CD4-positive, alpha-beta T cell (primary cell): ENCODE data around the gene CDCA8. TPM values are rescaled to one million over a fixed set of nuclear protein-coding genes. Genes with fewer than 3 reads are reported as not detected.

ENCODE experiments used
- ATAC-seq: fragments of 200-7000 bp; cut with Tn5 transposase; one replicate; pipeline ENCODE4 v1.10.0; 2022; ENCODE audit warnings: mild to moderate bottlenecking; ENCODE audit not compliant: poor library complexity
- CTCF ChIA-PET: fragments of 350-600 bp; sonication (Branson Sonifier 250); formaldehyde crosslinking; loops from one replicate; lab custom pipeline; 2021; ENCODE audit warnings: antibody characterized with exemption, inconsistent platforms; lab: Charles Lee
- POLR2A ChIA-PET: fragments of 350-600 bp; sonication (Branson Sonifier 250); formaldehyde crosslinking; loops from one replicate; lab custom pipeline; 2021; ENCODE audit warnings: antibody characterized with exemption, inconsistent platforms; lab: Charles Lee
- DNase-seq, 14 experiments: peaks; one replicate each; pipeline ENCODE4 v3.0.0-alpha.2; 2013 to 2020; ENCODE audit warnings: mixed read lengths in 2 of 14
- H3K27ac ChIP-seq, 2 donors: one replicate each; pipeline versions ENCODE4 v1.5.1 to v1.7.0; 2013; ENCODE audit warnings: low read length in 2 of 2, low read depth in 1 of 2, mild to moderate bottlenecking in 1 of 2
- H3K27me3 ChIP-seq, 2 experiments: 1 replicate in 1 of 2; 2 replicates in 1 of 2; pipeline versions ENCODE4 v1.6.1 to v1.7.0; 2013; ENCODE audit warnings: low read length in 2 of 2, control low read depth in 1 of 2, mild to moderate bottlenecking in 1 of 2, moderate library complexity in 1 of 2; ENCODE audit not compliant: insufficient read depth in 2 of 2, control insufficient read depth in 1 of 2
- H3K36me3 ChIP-seq: one replicate; pipeline ENCODE4 v1.6.1; 2013; ENCODE audit warnings: low read length, control low read depth; ENCODE audit not compliant: insufficient read depth
- H3K4me1 ChIP-seq: one replicate; pipeline ENCODE4 v1.6.1; 2013; ENCODE audit warnings: low read length, control low read depth; ENCODE audit not compliant: insufficient read depth
- H3K4me3 ChIP-seq: one replicate; pipeline ENCODE4 v1.5.1; 2013; ENCODE audit warnings: mild to moderate bottlenecking, low read length, moderate library complexity
- H3K9me3 ChIP-seq, 2 experiments: 1 replicate in 1 of 2; 2 replicates in 1 of 2; pipeline versions ENCODE4 v1.6.1 to v1.7.0; 2013; ENCODE audit warnings: low read length in 2 of 2, mild to moderate bottlenecking in 2 of 2, control low read depth in 1 of 2, moderate library complexity in 1 of 2; ENCODE audit not compliant: control insufficient read depth in 1 of 2, insufficient read depth in 1 of 2
- H3K27ac Mint-ChIP-seq: one replicate; pipeline ENCODE4 v1.8.0; 2020; ENCODE audit warnings: mixed read lengths
- H3K27me3 Mint-ChIP-seq: one replicate; pipeline ENCODE4 v1.8.0; 2021; ENCODE audit warnings: mixed read lengths
- H3K36me3 Mint-ChIP-seq: one replicate; pipeline ENCODE4 v1.8.0; 2021; ENCODE audit warnings: low read depth, mixed read lengths
- H3K4me1 Mint-ChIP-seq: one replicate; pipeline ENCODE4 v1.8.0; 2021; ENCODE audit warnings: low read depth, mixed read lengths
- H3K4me3 Mint-ChIP-seq: one replicate; pipeline ENCODE4 v1.8.0; 2020; ENCODE audit warnings: mild to moderate bottlenecking, mixed read lengths
- H3K9me3 Mint-ChIP-seq: one replicate; pipeline ENCODE4 v1.8.0; 2020; ENCODE audit warnings: mixed read lengths
- CTCF ChIP-seq: fragments of 200-600 bp; IDR thresholded peaks from one replicate; pipeline ENCODE4 v1.8.0; 2022; ENCODE audit warnings: antibody characterized with exemption, mild to moderate bottlenecking
- intact Hi-C, 2 experiments: fragments of 100-400 bp; cut with DNase I in 1 of 2; cut with micrococcal nuclease in 1 of 2; formaldehyde crosslinking; loops; one replicate each; pipeline versions ENCODE4 v1.15.1 to v1.9.0; 2023 to 2025; cut with DNase I, micrococcal nuclease
- total RNA-seq, 174 experiments: library from RNA in 2 of 174; stranded (reverse) in 2 of 174; gene quantifications; one replicate each; pipeline ENCODE4 v1.2.3 and lab custom pipeline; 2021 to 2026

The CDCA8 gene
- total RNA-seq, 2 experiments from 2014 or later = 0.25 to 0.36 TPM

GRCh38 chr1:37673920-37674319, 18.4 kb upstream of the CDCA8 start:
- Histone ChIP-seq H3K4me1 (peaks cover 32% of the 10 kb centered on the region), H3K4me3 (peak overlapping the region; percentile 32), H3K36me3 (no peaks in the 10 kb centered on the region), H3K27ac (no peak overlapping the region), H3K27me3 (peaks cover 6% of the 10 kb centered on the region in 2 experiments), H3K9me3 (no peaks in the 10 kb centered on the region)
- Mint-ChIP-seq H3K27me3 (peaks cover 9% of the 10 kb centered on the region), H3K4me3 (peak overlapping the region; percentile 27), H3K4me1 (peaks cover 23% of the 10 kb centered on the region), H3K9me3 (no peaks in the 10 kb centered on the region), H3K27ac (peak overlapping the region; percentile 12), H3K36me3 (no peaks in the 10 kb centered on the region)
- TF ChIP-seq CTCF = no peak
- CTCF ChIA-PET = interaction anchor here (1.0 to 1.2 kb wide), 2 partner anchors 9 to 71 kb away, joined by 3 to 6 read pairs; no protein-coding TSS in a partner anchor
- peak; percentile 96 for ATAC-seq
- intact Hi-C loops = no loop called here
- POLR2A ChIA-PET = interaction anchor here (0.7 to 1.1 kb wide), 2 partner anchors 16 to 78 kb away, joined by 3 to 4 read pairs; partner anchors contain the start of gene GNL2
- peak in 13 of 14 experiments; percentile 32 to 89 (median 58) for DNase-seq

- H3K4me1 Mint-ChIP-seq = peaks cover 23% of the 10 kb centered on the region
- ChIA-PET POLR2A (no interaction called here), CTCF (no interaction called here)
- H3K27me3 Mint-ChIP-seq = peaks cover 4% of the 10 kb centered on the region
- no peaks in the 10 kb centered on the region for H3K9me3 Mint-ChIP-seq
- TF ChIP-seq CTCF = no peak
- no peaks in the 10 kb centered on the region for H3K36me3 Mint-ChIP-seq
- Histone ChIP-seq H3K36me3 (peaks cover 4% of the 10 kb centered on the region), H3K27ac (no peak overlapping the region), H3K9me3 (no peaks in the 10 kb centered on the region), H3K27me3 (no peaks in the 10 kb centered on the region), H3K4me1 (peaks cover 32% of the 10 kb centered on the region), H3K4me3 (no peak overlapping the region)
- DNase-seq (no peak), ATAC-seq (no peak)
- no peak overlapping the region for H3K27ac Mint-ChIP-seq
- no peak overlapping the region for H3K4me3 Mint-ChIP-seq
- intact Hi-C loops = no loop called here
These were observed 15.8 kb upstream of the CDCA8 start for GRCh38 chr1:37676281-37677142.

DNA sequence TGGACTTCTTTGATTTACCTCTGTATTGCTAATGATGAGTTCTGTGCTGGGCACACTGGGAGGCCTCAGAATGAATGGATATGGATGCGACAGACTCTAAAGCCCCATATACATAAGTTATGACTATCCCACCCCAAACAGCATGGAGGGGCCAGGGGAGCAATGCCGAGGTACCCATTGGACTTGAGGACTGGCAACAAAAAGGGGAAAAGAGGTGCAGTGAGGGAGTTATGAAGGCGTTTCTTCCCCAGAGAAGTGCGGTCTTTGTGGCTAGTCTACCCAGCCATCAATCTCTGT, 15.2 kb upstream of the CDCA8 start:
- Histone ChIP-seq H3K9me3 (no peaks in the 10 kb centered on the region), H3K27ac (no peak overlapping the region), H3K36me3 (peaks cover 4% of the 10 kb centered on the region), H3K4me3 (no peak overlapping the region), H3K27me3 (no peaks in the 10 kb centered on the region), H3K4me1 (peaks cover 32% of the 10 kb centered on the region)
- no peak for TF ChIP-seq CTCF
- H3K27me3 Mint-ChIP-seq = peaks cover 1% of the 10 kb centered on the region
- peaks cover 1% of the 10 kb centered on the region for H3K36me3 Mint-ChIP-seq
- H3K4me3 Mint-ChIP-seq = no peak overlapping the region
- ChIA-PET CTCF (no interaction called here), POLR2A (no interaction called here)
- DNase-seq (no peak), ATAC-seq (no peak)
- peaks cover 24% of the 10 kb centered on the region for H3K4me1 Mint-ChIP-seq
- no peaks in the 10 kb centered on the region for H3K9me3 Mint-ChIP-seq
- intact Hi-C loops = no loop called here
- no peak overlapping the region for H3K27ac Mint-ChIP-seq
